ENCODE results near the gene HNRNPF. TPM values are rescaled to one million over a fixed set of nuclear protein-coding genes. Genes with fewer than 3 reads are reported as not detected.
A peak's percentile ranks its signal among the peaks of the same experiment; 100 is the strongest.
"Not testable (repeated sequence)": the region's sequence is repeated elsewhere in the genome, so short reads cannot be mapped to it uniquely, and the experiment has no call there.

HNRNPF gene
- total RNA-seq: 221 and 229 TPM in 2 replicates

- Histone ChIP-seq H3K36me3 (ENCODE audit: insufficient read depth, low read length) (no peaks in the 10 kb centered on the region), H2AFZ (ENCODE audit: low read length) (peak within 1 kb of the TSS; percentile 90), H3K79me2 (ENCODE audit: insufficient read depth, low read length) (peaks cover 45% of the 10 kb centered on the region), H3K4me3 (ENCODE audit: insufficient read depth, low read length) (peak within 1 kb of the TSS; percentile 91), H3K9me3 (ENCODE audit: low read depth, low read length) (no peaks in the 10 kb centered on the region), H3K4me1 (ENCODE audit: insufficient read depth, low read length) (peaks cover 21% of the 10 kb centered on the region), H3K4me2 (ENCODE audit: insufficient read depth, low read length) (peak within 1 kb of the TSS; percentile 87), H3K27ac (ENCODE audit: low read depth, low read length) (peak within 1 kb of the TSS; percentile 98), H3K27me3 (ENCODE audit: insufficient read depth, low read length) (no peaks in the 10 kb centered on the region), H4K20me1 (ENCODE audit: insufficient read depth, low read length) (peaks cover 32% of the 10 kb centered on the region)
- DNase-seq (ENCODE audit: insufficient read length, low spot score, missing footprints): peak; percentile 99
- TF ChIP-seq CTCF (IDR thresholded peaks at IDR 0.05; ENCODE audit: extremely low read depth, low read depth, low read length): no peak
Measured at GRCh38 chr10:43408710-43409384, at the start of gene HNRNPF. HNRNPF (minus strand) TSS chr10:43409186; CDS start chr10:43387884, 21,302 bp downstream.

GRCh38 chr10:43458227-43458626, 49.2 kb upstream of the HNRNPF start:
- Histone ChIP-seq H3K4me2 (ENCODE audit: insufficient read depth, low read length) (no peak overlapping the region), H3K27ac (ENCODE audit: low read depth, low read length) (no peak overlapping the region), H2AFZ (ENCODE audit: low read length) (no peak overlapping the region), H3K79me2 (ENCODE audit: insufficient read depth, low read length) (no peaks in the 10 kb centered on the region), H3K36me3 (ENCODE audit: insufficient read depth, low read length) (no peaks in the 10 kb centered on the region), H3K27me3 (ENCODE audit: insufficient read depth, low read length) (no peaks in the 10 kb centered on the region), H3K4me1 (ENCODE audit: insufficient read depth, low read length) (peaks cover 10% of the 10 kb centered on the region), H3K9me3 (ENCODE audit: low read depth, low read length) (no peaks in the 10 kb centered on the region), H4K20me1 (ENCODE audit: insufficient read depth, low read length) (no peaks in the 10 kb centered on the region), H3K4me3 (ENCODE audit: insufficient read depth, low read length) (no peak overlapping the region)
- DNase-seq (ENCODE audit: insufficient read length, low spot score, missing footprints): no peak
- no peak for TF ChIP-seq CTCF (IDR thresholded peaks at IDR 0.05; ENCODE audit: extremely low read depth, low read depth, low read length)

GRCh38 chr10:43456561-43456960, 47.6 kb upstream of the HNRNPF start:
- Histone ChIP-seq H3K4me1 (ENCODE audit: insufficient read depth, low read length) (peaks cover 20% of the 10 kb centered on the region), H3K4me2 (ENCODE audit: insufficient read depth, low read length) (peak overlapping the region; percentile 83), H3K27ac (ENCODE audit: low read depth, low read length) (peak overlapping the region; percentile 88)
- DNase-seq (ENCODE audit: insufficient read length, low spot score, missing footprints); H3K36me3 ChIP-seq (ENCODE audit: insufficient read depth, low read length); H3K4me3 ChIP-seq (ENCODE audit: insufficient read depth, low read length); H3K9me3 ChIP-seq (ENCODE audit: low read depth, low read length); H2AFZ ChIP-seq (ENCODE audit: low read length); H3K79me2 ChIP-seq (ENCODE audit: insufficient read depth, low read length); H3K27me3 ChIP-seq (ENCODE audit: insufficient read depth, low read length); H4K20me1 ChIP-seq (ENCODE audit: insufficient read depth, low read length): not testable (repeated sequence)

- not testable (repeated sequence) for H3K9me3 ChIP-seq (ENCODE audit: low read depth, low read length); H3K4me2 ChIP-seq (ENCODE audit: insufficient read depth, low read length); H3K27me3 ChIP-seq (ENCODE audit: insufficient read depth, low read length); H3K36me3 ChIP-seq (ENCODE audit: insufficient read depth, low read length); DNase-seq (ENCODE audit: insufficient read length, low spot score, missing footprints); H3K4me3 ChIP-seq (ENCODE audit: insufficient read depth, low read length); H3K27ac ChIP-seq (ENCODE audit: low read depth, low read length); H3K79me2 ChIP-seq (ENCODE audit: insufficient read depth, low read length); H2AFZ ChIP-seq (ENCODE audit: low read length); H4K20me1 ChIP-seq (ENCODE audit: insufficient read depth, low read length)
- peaks cover 20% of the 10 kb centered on the region for H3K4me1 ChIP-seq (ENCODE audit: insufficient read depth, low read length)
Measured at GRCh38 chr10:43454025-43454424, 45.0 kb upstream of the HNRNPF start.

- no peak for TF ChIP-seq CTCF (IDR thresholded peaks at IDR 0.05; ENCODE audit: extremely low read depth, low read depth, low read length)
- H3K9me3 ChIP-seq (ENCODE audit: low read depth, low read length): no peaks in the 10 kb centered on the region
- peak overlapping the region; percentile 6 for H3K27ac ChIP-seq (ENCODE audit: low read depth, low read length)
- no peaks in the 10 kb centered on the region for H4K20me1 ChIP-seq (ENCODE audit: insufficient read depth, low read length)
- no peak overlapping the region for H3K4me3 ChIP-seq (ENCODE audit: insufficient read depth, low read length)
- H3K4me1 ChIP-seq (ENCODE audit: insufficient read depth, low read length): peaks cover 20% of the 10 kb centered on the region
- no peak overlapping the region for H3K4me2 ChIP-seq (ENCODE audit: insufficient read depth, low read length)
- H3K79me2 ChIP-seq (ENCODE audit: insufficient read depth, low read length): no peaks in the 10 kb centered on the region
- no peak overlapping the region for H2AFZ ChIP-seq (ENCODE audit: low read length)
- H3K27me3 ChIP-seq (ENCODE audit: insufficient read depth, low read length): no peaks in the 10 kb centered on the region
- H3K36me3 ChIP-seq (ENCODE audit: insufficient read depth, low read length): no peaks in the 10 kb centered on the region
- no peak for DNase-seq (ENCODE audit: insufficient read length, low spot score, missing footprints)
Measured at GRCh38 chr10:43453266-43453831, 44.4 kb upstream of the HNRNPF start.

All from osteoblast (primary cell).